ENCODE results near the gene HARBI1. TPM values are rescaled to one million over a fixed set of nuclear protein-coding genes. Genes with fewer than 3 reads are reported as not detected.

Gene HARBI1
- total and polyA plus RNA-seq, 3 donors from 2014 or later, result 12.9 to 25.2 (median 14.3) TPM

GRCh38 chr11:46617972-46618314, 916 bp upstream of the HARBI1 start:
- no peaks in the 10 kb centered on the region for H3K27me3 ChIP-seq
- H3K4me3 ChIP-seq, result peak overlapping the region; percentile 64 to 92
- DNase-seq, result no peak
- TF ChIP-seq POLR2A (IDR thresholded peaks at IDR 0.05), result no peak
- TF ChIP-seq, protein P1, sequence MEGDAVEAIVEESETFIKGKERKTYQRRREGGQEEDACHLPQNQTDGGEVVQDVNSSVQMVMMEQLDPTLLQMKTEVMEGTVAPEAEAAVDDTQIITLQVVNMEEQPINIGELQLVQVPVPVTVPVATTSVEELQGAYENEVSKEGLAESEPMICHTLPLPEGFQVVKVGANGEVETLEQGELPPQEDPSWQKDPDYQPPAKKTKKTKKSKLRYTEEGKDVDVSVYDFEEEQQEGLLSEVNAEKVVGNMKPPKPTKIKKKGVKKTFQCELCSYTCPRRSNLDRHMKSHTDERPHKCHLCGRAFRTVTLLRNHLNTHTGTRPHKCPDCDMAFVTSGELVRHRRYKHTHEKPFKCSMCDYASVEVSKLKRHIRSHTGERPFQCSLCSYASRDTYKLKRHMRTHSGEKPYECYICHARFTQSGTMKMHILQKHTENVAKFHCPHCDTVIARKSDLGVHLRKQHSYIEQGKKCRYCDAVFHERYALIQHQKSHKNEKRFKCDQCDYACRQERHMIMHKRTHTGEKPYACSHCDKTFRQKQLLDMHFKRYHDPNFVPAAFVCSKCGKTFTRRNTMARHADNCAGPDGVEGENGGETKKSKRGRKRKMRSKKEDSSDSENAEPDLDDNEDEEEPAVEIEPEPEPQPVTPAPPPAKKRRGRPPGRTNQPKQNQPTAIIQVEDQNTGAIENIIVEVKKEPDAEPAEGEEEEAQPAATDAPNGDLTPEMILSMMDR (IDR thresholded peaks at IDR 0.05), result no peak
- intact Hi-C loops (cut with DNase I; ENCODE audit: low total_unique reads), result no loop called here
- H3K27ac ChIP-seq, result peak overlapping the region; percentile 86 to 91
- peaks cover 5% of the 10 kb centered on the region for H3K4me1 ChIP-seq
- WGBS, 2 donors, result 0 to 2% methylated on average over 7 to 9 of the region's 9 CpGs
- H3K36me3 ChIP-seq (ENCODE audit: low read depth, missing control alignments), result no peaks in the 10 kb centered on the region
- H3K9me3 ChIP-seq, result no peaks in the 10 kb centered on the region

- TF ChIP-seq POLR2A (IDR thresholded peaks at IDR 0.05), result no peak
- 2% methylated on average over 15 of the region's 15 CpGs for WGBS, 2 donors
- no peak for DNase-seq
- Histone ChIP-seq H3K27ac (peak overlapping the region; percentile 86 to 91), H3K4me3 (peak overlapping the region; percentile 64 to 92), H3K27me3 (no peaks in the 10 kb centered on the region), H3K4me1 (peaks cover 9% of the 10 kb centered on the region), H3K36me3 (ENCODE audit: low read depth, missing control alignments) (no peaks in the 10 kb centered on the region), H3K9me3 (no peaks in the 10 kb centered on the region)
- intact Hi-C loops (cut with DNase I; ENCODE audit: low total_unique reads), result no loop called here
These were observed 385 bp downstream of the HARBI1 start for GRCh38 chr11:46616551-46617133.

GRCh38 chr11:46615756-46616155, 1.3 kb downstream of the HARBI1 start:
- no peaks in the 10 kb centered on the region for H3K27me3 ChIP-seq
- no peaks in the 10 kb centered on the region for H3K36me3 ChIP-seq (ENCODE audit: low read depth, missing control alignments)
- WGBS, 2 donors, result 70 to 83% methylated on average over 7 of the region's 7 CpGs
- intact Hi-C loops (cut with DNase I; ENCODE audit: low total_unique reads), result no loop called here
- H3K4me3 ChIP-seq, result no peak overlapping the region
- no peak for DNase-seq
- H3K4me1 ChIP-seq, result peaks cover 14% of the 10 kb centered on the region
- no peak overlapping the region for H3K27ac ChIP-seq
- no peak for TF ChIP-seq POLR2A (IDR thresholded peaks at IDR 0.05)
- TF ChIP-seq, protein P1 (IDR thresholded peaks at IDR 0.05), result no peak
- no peaks in the 10 kb centered on the region for H3K9me3 ChIP-seq

- no peaks in the 10 kb centered on the region for H3K9me3 ChIP-seq
- intact Hi-C loops (cut with DNase I; ENCODE audit: low total_unique reads), result no loop called here
- 63 to 72% methylated on average over 2 of the region's 2 CpGs for WGBS, 2 donors
These were observed 4.7 kb downstream of the HARBI1 start for GRCh38 chr11:46612326-46612725.

GRCh38 chr11:46611526-46612304, 5.3 kb downstream of the HARBI1 start:
- no peak for TF ChIP-seq POLR2A (IDR thresholded peaks at IDR 0.05)
- TF ChIP-seq, protein P1 (IDR thresholded peaks at IDR 0.05), result no peak
- Histone ChIP-seq H3K4me3 (no peak overlapping the region), H3K4me1 (peaks cover 9% of the 10 kb centered on the region), H3K27ac (peak overlapping the region in 1 of 2 donors; percentile 39), H3K27me3 (no peaks in the 10 kb centered on the region), H3K36me3 (ENCODE audit: low read depth, missing control alignments) (no peaks in the 10 kb centered on the region), H3K9me3 (no peaks in the 10 kb centered on the region)
- 70 to 83% methylated on average over 5 of the region's 5 CpGs for WGBS, 2 donors
- DNase-seq, result no peak
- intact Hi-C loops (cut with DNase I; ENCODE audit: low total_unique reads), result no loop called here

More at GRCh38 chr11:46612326-46612725, 4.7 kb downstream of the HARBI1 start:
- DNase-seq, result no peak
- TF ChIP-seq, protein P1 (IDR thresholded peaks at IDR 0.05), result no peak
- TF ChIP-seq POLR2A (IDR thresholded peaks at IDR 0.05), result no peak
- Histone ChIP-seq H3K4me3 (no peak overlapping the region), H3K27me3 (no peaks in the 10 kb centered on the region), H3K36me3 (ENCODE audit: low read depth, missing control alignments) (no peaks in the 10 kb centered on the region), H3K27ac (peak overlapping the region in 1 of 2 donors; percentile 39), H3K4me1 (peaks cover 9% of the 10 kb centered on the region)

Measured in testis (tissue), 3 donors.